GM12892 (cell line): ENCODE measurements around the gene RBMS1.
"Not testable (repeated sequence)": the region's sequence is repeated elsewhere in the genome, so short reads cannot be mapped to it uniquely, and the experiment has no call there.

Experiments
- DNase-seq: peaks from one replicate; pipeline ENCODE4 v3.0.0; 2011; ENCODE audit not compliant: insufficient read length
- FAIRE-seq: peaks from 2 replicates; lab custom pipeline; 2011; peaks lifted over from hg19 to GRCh38; lab: Jason Lieb, UNC
- POLR2A ChIP-seq: IDR thresholded peaks from 2 replicates; pipeline ENCODE4 v1.6.1; 2011; ENCODE audit warnings: low read depth, low read length, control low read depth
- POLR2AphosphoS5 ChIP-seq: IDR thresholded peaks from 2 replicates; pipeline ENCODE4 v1.6.1; 2011; ENCODE audit warnings: low read depth, low read length, control low read depth
- TAF1 ChIP-seq: IDR thresholded peaks from 2 replicates; pipeline ENCODE4 v1.6.1; 2011; ENCODE audit warnings: low read depth, mild to moderate bottlenecking, control low read depth, low read length, borderline replicate concordance

The RBMS1 gene

DNA sequence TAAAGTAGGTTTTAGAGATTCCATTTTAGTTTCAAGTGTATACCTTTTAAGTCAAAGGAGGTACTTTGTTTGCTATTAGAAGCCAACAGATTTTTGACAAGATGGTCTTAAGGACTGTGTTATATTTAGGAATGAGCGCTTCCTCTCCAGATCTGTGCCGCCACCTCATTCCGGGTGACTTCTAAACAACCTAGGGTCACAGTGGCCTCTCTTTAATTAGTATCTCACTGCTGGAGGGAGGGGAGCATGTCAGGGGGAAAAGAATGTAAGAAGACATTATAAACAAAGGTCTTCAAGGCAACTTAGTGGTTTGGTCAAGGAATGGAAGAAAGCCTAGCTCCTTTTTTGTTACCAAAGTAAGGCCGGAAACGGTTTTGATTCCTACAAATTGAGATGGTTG lies 67.0 kb downstream of the RBMS1 start:
- no peak for FAIRE-seq
- TF ChIP-seq POLR2A (no peak), POLR2AphosphoS5 (no peak), TAF1 (no peak)
- no peak for DNase-seq

- FAIRE-seq: no peak
- no peak for TF ChIP-seq TAF1
- no peak for TF ChIP-seq POLR2AphosphoS5
- TF ChIP-seq POLR2A: no peak
Measured at GRCh38 chr2:160425434-160426151, 68.0 kb downstream of the RBMS1 start.

DNA sequence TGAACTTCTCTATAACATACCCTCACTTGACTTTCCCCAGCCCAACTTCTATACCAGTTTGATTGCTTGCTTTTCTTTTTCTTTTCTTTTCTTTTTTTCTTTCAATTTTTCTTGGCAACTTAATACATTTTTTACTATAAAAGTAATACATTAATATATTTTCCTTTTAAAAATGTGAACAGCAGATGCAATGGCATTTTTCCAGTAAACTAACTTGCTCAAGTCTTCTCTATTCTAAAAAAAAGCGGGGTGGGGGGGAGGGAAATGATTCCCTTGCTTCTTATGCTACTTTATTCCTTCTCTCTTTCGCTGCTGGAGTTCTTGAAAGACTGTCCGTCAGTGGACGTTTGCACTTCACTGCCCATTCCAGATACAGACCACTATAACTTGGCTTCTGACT lies 70.5 kb downstream of the RBMS1 start:
- TF ChIP-seq TAF1: no peak

More at GRCh38 chr2:160425434-160426151, 68.0 kb downstream of the RBMS1 start:
- DNase-seq: no peak

GRCh38 chr2:160421646-160422501 lies 71.7 kb downstream of the RBMS1 start:
- not testable (repeated sequence) for FAIRE-seq, DNase-seq

More for the DNA sequence above, 70.5 kb downstream of the RBMS1 start:
- no peak for FAIRE-seq
- DNase-seq: no peak

DNA sequence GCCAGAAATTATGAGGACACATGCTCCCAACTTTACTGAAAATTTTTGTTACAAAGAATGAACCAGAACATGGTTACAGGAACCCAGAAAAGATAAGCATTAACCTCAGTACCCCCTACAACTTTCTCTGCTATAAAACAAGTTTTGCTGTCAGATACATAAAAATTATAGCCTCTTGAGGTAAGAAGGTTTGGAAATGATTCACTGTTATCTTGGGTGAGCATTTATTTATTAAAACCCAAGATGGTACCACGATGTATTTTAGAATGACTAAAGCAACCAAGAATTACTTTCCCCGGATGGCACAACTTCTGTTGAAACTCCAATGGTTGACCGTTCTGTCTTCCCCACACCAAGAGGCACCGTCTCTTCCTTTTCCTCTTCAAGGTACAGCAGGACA lies 72.9 kb downstream of the RBMS1 start:
- DNase-seq (no peak), FAIRE-seq (no peak)
- no peak for TF ChIP-seq TAF1
- no peak for TF ChIP-seq POLR2A
- TF ChIP-seq POLR2AphosphoS5: no peak

GRCh38 chr2:160419776-160420505 lies 73.7 kb downstream of the RBMS1 start:
- DNase-seq: no peak
- FAIRE-seq: no peak
- no peak for TF ChIP-seq POLR2AphosphoS5
- TF ChIP-seq POLR2A: no peak
- no peak for TF ChIP-seq TAF1

DNA sequence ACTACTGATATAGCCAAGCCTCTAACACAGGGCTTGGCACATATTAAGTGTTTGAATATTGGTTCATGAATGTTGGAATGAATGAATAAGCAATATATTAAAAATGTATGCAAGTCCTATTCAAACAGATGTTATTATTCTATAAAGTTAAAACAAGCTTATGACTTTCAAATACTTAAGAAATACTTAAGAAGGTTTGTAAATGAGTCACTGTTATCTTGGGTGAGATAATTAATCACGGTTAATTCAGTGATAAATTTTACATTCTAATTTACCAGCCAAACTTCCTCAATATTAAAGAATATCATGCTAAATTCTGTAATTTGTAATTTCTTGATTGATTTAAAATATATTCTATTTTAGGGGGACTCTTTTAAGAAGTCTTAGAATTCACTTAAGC lies 74.8 kb downstream of the RBMS1 start:
- TF ChIP-seq TAF1: no peak
- TF ChIP-seq POLR2AphosphoS5: no peak
- no peak for TF ChIP-seq POLR2A
- FAIRE-seq (no peak), DNase-seq (no peak)

DNA sequence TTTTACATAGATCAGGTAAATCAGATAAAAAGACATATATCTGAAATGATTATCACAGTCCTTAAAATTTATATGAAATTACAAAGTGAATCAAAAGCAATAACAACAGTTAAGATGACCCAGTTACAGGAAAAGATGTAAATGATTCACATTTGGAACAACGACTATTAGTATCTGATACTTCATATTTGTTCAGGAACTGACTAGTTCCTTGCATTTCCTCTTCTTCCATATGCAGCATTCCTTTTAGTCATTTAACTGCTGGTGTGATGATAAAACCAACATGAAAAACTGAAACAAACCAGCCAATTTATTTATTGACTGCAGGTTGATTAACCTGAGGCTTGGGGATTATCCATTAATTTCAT lies 75.2 kb downstream of the RBMS1 start:
- TF ChIP-seq TAF1 (no peak), POLR2A (no peak), POLR2AphosphoS5 (no peak)
- DNase-seq: no peak
- FAIRE-seq: no peak

GRCh38 chr2:160417745-160418397 lies 75.7 kb downstream of the RBMS1 start:
- TF ChIP-seq POLR2AphosphoS5 (no peak), TAF1 (no peak), POLR2A (no peak)
- FAIRE-seq: no peak
- no peak for DNase-seq

- DNase-seq: no peak
- FAIRE-seq: no peak
- TF ChIP-seq POLR2A: no peak
Measured at GRCh38 chr2:160415991-160416390, 77.6 kb downstream of the RBMS1 start.

GRCh38 chr2:160411955-160412354 lies 81.7 kb downstream of the RBMS1 start:
- no peak for TF ChIP-seq TAF1
- no peak for TF ChIP-seq POLR2AphosphoS5
- no peak for TF ChIP-seq POLR2A
- FAIRE-seq: no peak
- no peak for DNase-seq

- no peak for TF ChIP-seq POLR2AphosphoS5
- DNase-seq (no peak), FAIRE-seq (no peak)
Measured at GRCh38 chr2:160411167-160411566, 82.4 kb downstream of the RBMS1 start.
